ENCODE data around the gene NPSR1.
"Not testable (repeated sequence)": the region's sequence is repeated elsewhere in the genome, so short reads cannot be mapped to it uniquely, and the experiment has no call there.

Gene NPSR1

DNA sequence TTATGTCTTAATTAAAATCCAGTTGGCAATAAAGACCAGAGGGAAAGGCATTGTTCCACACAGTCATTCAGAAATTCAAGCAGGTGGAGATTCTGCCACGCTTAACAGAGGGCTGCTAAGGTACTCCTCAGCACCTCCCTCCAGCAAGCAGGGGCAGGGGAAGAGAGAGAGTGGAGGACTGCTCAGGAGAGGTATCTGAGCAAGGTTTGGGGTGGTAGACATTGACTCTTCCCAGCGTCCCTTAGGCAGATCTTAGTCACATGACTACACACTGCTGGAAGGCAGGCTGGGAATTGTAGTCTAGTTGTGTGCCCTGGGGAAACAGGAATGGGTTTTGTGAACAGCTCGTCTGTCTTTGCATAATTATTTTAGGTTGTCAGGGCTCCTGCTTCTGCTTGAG, 181.6 kb downstream of the NPSR1 start:
- DNase-seq: no peak

DNA sequence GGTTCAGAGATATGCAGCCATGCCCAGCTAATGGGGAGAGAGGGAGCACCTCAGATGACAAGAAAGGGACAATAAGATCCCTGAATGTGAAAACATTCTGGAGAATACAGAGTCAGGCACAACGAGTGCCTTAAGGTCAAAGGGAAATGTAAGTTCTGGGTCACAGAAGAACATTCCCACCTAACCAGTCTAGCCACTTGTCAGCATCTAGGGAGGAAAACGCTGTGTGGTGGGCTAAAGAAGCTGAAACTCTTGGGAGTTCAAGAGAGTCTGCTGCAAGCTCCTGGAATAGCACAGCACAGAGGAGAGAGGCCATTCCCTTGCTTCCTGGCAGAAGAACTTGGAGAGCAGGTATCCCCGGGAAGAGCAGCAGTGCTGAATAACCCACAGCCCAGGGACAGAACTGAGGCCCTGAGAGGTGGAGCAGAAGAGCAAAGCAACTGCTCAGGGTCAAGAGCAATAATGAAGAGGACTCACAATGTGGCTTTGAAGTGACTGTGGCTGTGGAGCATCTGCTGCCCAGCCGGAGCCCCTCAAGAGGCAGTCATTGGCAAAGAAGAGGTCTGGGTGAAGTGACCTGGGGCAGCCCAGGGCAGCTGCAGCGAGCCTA, 182.3 kb downstream of the NPSR1 start:
- DNase-seq: no peak

DNA sequence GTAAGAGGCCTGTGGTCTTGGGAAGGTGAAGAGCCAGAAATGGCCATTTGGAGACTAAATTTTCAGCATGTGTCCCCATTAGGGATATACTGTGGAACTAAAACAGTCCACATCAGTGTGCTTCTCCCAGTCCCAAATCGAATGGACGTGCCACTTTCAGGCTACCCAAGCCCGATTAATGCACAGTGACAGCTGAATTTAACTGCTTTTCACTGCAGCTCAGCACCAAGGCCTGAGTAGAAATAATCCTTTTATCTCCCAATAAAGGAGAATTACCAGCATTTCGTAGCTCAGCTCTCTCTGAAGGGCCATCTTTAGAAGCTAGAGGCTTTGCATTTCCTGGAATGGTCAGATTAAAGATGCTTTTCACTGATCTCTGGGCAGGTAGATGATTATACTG, 183.3 kb downstream of the NPSR1 start:
- DNase-seq: no peak

DNA sequence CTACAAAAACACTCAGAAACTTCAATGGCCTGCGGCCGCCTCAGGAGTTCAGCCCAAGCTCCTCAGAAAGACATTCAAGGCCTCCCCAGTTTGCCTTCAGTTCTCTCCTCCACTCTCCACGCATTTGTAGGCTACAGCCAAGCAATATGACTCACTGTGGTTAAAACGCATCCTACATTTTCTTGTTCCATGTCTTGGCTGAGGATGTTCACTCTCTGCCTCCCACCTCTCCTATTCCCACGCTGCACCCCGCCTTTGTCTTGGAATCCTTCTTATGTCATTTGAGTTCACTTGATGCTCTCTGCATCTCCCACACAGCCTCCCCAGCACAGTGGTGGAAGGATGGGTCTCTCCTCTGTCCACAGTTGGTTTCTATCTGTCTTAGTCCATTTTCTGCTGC, 184.8 kb downstream of the NPSR1 start:
- no peak for DNase-seq

DNA sequence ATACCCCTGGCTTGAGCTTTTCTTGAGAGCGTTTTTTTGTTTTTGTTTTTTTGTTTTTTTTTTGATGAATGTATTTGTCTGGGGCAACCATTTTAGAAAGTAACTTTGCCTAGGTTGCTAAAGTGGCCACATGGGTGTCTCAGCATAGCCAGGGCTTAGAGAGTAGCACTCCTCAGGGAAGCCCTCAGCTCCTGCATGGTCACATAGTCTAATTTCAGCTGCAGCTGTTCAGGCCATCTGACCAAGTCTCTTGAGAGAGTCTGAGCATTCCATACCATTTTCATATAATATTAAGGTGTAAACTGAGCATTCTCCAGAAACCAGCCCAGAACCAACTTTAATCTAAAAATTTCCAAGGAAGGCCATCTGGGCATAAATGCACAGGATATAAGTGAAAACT, 186.4 kb downstream of the NPSR1 start:
- no peak for DNase-seq

DNA sequence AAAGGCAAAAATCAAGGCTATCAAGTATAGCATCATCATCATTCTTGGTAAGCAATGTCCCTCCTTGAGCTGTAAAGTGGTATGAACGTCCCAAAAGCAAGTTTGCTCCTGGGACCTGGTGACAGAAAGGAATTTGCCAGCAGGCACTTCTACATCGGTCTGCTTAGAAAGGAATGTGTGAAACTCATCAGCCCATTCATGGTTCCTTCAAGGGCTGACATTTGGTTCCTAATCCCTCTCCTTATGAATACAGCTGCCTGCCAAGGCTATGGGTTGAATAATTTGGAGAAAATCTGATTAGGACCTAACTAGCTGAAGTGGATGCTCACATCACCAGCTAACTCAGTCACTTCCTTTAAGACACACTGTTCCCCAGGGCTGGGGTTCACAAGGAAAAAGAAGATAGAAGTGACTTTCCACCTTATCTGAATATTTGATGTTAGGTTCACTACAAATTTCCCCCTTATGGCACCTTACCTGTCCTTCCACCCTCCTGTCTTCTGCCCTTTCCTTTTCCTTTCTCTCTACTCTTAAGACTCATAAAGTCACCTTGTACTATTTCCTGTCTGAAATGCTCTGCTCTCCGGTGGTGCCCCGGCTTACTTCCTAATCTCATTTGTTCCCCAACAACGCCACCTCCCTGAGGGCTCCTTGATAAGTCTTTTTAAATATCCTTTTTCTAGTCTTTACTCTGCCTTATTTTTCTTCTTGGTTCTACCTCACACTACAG, 187.1 kb downstream of the NPSR1 start:
- no peak for DNase-seq

DNA sequence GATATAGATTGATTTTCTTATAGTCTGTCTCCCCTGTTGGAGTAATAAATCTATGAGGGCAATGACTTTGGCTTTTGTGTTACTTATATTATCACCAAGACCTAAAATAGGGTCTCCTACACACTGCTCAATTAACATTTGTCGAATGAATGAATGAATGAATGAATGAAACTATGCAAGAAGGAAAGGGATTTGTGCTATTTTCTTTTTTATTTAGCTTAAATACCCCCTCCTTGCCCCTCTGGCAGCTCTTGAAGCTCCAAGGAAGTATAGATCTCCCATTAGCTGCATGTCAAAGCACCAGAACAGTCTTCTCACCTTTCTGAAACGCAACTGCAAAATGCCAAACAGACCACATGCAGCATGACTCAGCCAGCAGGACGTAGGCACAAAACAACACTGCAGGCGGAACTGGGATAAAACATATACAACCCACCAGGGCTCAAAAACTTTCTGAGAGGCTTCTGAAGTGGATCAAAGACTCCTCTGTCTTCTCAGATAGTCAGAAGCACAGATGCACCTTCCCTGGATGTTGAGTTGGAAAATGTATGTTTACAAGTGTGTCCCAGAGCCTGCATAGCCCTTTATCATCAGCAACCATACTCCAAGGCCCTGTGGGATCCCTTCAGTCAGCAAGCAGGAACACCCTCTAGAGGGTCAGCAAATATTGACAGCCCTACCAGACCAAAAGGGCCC, 187.8 kb downstream of the NPSR1 start:
- DNase-seq: no peak

DNA sequence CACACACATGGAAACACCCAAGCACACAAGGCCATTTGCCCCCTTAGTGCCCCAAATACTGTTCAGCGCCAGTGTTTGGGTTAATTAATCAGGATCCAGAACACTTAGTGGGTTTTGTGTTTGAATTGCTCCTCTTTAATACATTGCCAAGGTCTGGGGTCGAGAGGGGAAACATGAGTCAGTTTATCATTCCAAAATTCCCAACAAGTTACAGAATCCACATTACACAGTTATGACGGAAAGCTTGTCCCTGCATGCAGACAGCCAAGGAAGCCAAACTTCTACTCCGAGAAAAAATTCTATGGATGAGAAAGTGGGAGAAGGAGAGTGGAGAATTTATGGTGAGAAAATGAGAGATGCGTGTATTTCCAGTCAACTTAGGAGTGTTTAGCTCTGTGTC, 189.0 kb downstream of the NPSR1 start:
- no peak for DNase-seq

DNA sequence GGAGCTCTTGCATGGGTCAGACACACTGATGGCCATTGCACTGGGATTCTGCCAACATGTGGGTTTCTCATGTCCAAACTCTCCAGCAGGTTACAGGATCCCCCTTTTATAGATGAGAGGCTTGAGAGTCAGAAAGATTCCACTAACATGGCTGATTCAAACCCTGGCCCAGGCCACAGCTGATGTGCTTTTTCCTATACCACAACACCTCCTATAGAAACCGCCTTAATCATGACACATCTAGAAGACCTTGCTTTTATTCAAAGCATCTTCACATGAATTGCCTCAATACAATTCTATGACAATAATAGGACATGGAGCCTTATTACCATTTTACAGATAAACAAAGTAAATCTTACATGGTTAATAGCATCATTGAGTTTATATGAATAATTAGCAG, 190.7 kb downstream of the NPSR1 start:
- no peak for DNase-seq

DNA sequence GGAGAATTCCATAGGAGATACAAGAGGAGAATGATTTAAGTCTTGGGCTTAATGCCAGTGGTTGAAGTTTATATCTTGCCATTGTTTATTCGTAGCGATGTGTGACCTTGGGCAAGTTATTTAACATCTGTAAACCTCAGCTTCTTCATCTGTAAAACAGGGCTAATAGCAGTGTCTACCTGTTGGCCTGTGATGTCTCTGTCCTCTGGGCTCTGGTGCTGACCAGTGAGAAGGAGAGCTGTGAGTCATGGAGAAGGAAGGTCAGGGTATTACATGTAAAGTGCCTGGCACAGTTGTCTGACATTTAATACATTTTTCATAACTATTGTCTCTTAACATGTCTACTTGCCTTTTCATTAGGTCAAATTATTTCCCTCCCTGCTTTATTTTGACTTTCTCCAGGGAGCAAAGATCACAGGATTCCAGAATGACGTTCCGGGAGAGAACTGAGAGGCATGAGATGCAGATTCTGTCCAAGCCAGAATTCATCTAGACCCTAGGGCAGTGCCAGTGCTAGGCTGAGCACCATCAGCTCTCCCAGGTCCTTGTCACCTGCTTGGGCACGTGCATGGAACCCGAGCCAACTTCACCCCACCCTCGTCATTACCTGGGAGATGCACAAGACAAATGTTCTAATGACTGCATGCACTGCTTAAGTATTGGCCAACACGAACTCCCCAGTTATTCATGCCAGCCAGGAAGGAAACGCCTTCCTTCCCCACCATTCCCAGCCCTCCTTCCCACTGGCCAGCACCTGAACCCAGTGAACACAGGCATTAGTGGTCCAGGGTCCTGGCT, 191.3 kb downstream of the NPSR1 start:
- no peak for DNase-seq

DNA sequence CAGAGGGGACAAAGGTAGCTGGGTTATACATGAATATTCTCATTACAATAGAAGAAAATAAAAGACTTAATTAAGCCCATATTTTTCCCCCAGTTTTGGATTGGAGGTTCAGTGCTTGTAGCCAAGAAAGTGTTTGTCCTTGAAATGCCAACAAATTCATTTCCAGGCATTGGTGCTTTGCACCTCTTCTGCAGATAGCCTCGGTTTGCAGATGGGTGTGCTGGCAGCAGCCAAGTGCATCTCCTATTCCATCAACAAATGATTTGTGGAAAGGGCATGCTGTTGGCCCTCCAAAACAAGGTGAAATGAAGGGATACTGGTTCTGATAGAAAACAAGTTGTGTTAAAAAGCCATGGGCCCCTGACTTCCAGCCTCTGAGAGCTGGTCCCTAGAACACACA, 192.0 kb downstream of the NPSR1 start:
- DNase-seq: no peak

DNA sequence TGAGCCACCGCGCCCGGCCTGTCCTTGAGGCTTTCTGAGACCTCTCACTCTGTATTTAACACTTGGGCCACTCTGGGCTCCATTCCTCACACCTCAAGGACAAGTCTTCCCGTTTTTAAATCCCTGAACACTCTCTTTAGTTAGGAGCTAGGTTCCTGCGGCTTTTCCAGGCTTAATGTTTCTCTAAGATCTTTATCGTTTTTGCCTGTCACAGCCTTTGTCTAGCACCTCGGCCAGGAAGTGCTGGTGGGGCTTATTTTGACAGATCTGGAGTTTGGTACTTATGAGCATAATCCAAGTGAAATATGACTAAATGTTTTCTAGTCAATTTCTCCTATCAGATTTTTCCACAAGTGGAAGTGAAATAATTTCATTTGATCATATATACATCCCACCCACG, 192.7 kb downstream of the NPSR1 start:
- DNase-seq: no peak

DNA sequence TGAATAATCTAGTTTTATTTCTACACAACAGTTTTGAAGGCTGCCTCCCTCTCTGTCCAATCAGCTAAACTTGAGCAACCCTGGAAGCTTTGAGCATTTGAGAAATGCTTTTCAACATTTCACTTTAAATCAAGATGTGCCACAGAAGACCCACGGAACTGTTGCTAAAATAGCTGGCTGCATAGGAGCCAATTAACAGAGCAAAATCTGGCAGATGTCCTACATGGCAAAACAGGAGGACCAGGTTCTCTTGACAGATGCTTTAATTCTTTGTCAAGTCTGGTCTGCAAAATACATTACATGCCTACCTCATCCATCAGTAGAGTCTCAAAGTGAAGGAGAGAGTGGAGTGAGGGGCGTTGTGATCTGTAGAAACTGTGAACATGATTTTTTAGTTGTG, 193.4 kb downstream of the NPSR1 start:
- no peak for DNase-seq

DNA sequence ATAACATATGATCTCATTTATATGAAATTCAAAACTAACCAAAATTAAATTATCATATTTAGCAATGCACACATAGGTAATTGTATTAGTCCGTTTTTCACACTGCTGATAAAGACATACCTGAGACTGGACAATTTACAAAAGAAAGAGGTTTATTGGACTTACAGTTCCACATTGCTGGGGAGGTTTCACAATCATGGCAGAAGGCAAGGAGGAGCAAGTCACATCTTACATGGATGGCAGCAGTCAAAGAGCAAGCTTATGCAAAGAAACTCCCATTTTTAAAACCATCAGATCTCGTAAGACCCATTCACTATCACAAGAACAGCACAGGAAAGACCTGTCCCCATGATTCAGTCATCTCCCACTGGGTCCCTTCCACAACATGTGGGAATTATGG, 200.4 kb downstream of the NPSR1 start:
- not testable (repeated sequence) for DNase-seq

DNA sequence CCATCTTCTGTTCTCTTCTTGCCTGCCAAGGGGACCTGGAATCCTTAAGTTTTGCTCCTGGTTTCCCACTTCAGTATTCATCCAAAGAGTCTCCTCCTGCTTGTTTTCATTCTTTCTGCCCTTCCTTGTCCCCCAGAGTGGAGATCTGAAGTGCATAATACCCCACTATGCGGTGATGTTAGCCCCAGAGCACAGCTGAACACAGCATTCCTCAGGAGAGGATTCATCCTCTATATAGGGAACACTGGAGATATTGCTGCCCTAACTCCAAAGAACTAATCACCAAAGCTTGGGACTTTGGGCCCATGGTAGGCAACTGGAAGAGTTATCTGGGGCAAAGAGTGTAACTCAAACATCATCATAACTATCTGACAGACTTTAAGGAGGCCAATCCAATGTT, 201.3 kb downstream of the NPSR1 start:
- DNase-seq: not testable (repeated sequence)

DNA sequence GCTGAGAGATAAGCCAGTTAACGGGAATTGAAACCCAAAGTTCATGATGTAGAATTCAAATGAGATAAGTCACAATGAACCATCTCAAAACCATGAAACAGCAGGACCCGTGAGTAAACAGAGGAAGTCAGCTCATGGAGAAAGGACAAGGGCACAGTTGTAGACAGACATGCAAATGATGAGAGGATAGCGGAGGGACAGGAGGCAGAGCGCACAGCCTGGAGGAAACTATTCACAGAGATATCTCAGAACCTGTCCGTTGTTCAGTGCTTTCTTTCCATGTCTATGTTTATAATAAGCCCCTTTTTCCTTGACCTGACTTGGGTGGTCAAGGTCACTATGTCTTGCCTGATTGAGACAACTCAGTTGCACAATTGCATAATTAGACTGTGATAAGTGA, 208.2 kb downstream of the NPSR1 start:
- not testable (repeated sequence) for DNase-seq

DNA sequence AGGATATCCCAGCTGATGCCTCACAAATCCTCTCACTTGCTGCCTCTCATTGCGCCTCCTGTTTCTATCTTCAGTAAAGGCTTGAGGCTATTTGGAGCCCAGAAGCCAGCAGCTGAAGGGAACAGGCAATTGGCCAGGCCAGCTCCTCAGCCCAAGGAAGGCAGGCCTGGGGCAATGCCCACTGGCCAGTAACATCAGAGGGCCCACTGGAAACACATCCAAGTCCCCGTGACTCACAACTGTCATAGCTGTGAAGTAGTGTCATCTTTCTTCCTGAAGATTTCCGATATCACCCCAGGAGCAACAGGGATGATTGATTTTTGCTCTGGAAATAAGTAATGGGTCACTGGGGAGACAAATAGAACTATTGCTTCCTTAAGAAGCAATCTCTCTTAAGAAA, 209.3 kb downstream of the NPSR1 start:
- DNase-seq: not testable (repeated sequence)

DNA sequence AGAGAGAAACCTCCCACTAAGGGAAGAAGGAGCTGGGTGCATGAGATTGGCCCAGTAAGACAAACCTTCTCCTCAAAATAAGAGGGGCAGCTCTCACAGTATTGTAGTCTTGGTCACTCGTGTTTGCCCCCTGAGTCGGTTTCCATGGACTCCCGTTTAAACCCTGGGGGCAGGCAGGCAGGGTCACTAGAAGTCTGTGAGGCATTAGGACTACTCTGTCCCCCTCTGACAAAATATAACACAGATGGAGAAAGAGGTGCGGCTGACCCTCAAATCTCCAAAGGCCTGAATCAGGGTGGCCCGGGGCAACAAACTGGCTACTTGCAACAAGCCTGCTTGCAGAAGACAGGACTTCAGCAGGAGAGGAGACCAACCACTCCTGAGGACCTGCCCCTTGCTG, 210.6 kb downstream of the NPSR1 start:
- not testable (repeated sequence) for DNase-seq

DNA sequence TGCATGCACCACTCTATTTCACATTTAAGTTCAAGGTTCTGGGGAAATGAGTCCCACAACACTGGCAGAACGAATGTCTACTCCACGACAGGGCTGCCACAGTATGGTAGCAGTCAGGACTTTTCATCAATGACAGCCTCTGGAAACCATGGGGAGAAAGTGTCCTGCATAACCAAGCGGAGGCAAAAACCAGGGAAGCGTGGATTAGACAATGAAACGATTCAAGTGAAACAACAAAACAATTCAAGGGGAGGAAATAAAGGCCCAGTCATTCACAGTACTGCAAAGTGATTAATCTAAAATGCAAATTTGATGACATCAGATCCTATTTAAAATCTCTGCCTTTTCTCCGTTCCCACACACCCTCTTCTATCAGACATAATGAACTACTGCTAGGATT, 211.0 kb downstream of the NPSR1 start:
- no peak for DNase-seq

DNA sequence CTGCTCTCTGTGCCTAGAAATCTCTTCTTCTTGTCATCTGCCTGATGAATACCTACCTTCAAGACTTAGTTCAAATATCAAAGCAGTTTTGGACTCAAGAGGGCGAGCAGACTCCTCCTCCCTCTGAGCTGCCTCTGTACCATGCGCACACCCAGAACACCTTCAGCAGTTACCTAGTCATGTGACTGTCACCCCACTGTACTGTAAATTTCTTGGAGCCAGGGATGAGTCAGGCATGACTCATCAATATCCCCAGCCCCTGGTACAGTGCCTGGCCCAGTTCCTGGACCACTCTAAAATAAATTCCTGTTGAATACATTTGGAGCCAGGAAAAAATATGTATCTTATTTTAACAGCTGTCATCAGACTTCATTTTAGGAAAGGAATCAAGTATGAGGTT, 212.0 kb downstream of the NPSR1 start:
- DNase-seq: not testable (repeated sequence)

DNA sequence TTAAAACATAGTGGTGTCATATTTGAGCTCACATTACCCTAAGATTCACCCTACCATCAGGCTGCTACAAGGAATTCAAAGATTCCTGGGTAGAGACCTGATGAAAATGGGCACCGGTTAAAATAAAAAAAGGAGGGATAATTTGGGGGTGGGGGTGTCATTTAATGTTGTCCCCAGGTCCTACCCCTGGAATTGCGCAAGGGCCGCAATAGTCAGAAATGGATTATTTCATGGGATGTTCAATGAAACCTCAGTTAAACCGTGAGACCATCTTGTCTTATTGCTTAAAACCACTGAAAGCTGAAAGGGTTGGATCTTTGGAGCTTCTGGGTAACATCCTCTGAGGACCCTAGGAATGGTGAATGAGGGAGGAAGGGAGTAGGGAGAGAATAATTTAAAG, 216.3 kb downstream of the NPSR1 start:
- not testable (repeated sequence) for DNase-seq

DNA sequence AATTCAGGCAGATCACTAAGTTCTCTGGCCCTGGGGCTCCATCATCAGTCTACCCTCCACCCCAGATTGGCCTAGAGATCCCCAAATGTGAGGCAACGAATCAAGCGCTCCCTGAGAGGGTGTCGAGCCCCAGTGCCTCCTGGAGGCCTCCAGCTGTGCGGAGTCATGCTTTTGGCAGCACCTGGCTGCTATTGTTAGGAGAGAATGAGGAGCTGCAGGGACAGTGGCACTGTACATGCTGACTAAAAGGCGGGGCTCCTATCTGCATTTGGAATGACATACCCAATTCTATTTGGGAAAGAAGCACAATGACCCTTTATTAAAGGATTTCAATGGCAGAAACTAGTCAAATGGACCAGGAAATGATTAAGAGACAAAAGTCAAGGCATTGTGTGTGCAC, 217.5 kb downstream of the NPSR1 start:
- DNase-seq: no peak

DNA sequence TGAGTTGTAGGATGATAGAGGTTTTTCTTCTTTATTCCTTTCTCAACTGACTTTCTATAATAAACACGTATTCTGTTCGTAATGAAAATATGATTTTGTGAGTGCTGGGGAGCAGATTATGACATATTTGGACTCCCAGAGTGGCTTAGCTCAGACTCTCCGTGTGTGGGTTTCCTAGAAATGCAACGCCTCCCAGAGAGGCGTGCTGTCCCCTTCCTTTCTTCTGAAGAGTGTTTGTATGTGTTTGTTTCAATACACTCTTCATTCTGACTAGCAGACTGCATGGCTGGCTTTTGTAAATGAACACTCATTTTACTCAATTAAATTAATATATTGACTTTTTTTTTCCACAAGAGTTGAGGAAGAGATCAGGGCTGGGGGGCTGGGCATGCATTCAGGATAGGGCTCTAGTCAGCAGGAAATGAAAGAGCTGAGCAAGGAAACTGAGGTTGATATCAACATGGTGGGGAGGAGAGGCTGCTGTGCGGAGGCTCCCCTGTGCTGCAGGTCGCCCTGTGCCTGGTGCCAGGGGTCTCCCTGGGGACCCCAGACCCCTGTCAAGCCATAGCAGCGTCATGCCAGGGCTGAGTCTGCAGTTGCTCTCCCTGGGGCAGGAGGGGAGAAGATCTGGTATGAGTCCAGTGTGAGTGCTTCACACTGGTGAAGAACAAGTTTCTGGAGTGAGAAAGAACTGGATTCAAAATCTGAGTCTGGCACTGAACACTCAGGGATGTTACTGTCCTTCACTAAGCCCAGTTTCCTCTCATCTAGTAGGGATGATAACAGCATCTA, 221.1 kb downstream of the NPSR1 start:
- not testable (repeated sequence) for DNase-seq
